ENCODE results near the gene CDH20. TPM values are rescaled to one million over a fixed set of nuclear protein-coding genes. Genes with fewer than 3 reads are reported as not detected.

The CDH20 gene
- total and polyA plus RNA-seq, 2 of the 13 experiments (the other 11 are each of a cell fraction or from before 2014, with no cell fraction given), result not detected

- Histone ChIP-seq H3K4me3 (replicated peaks in 1 of 3; ENCODE audit: insufficient read depth in 1 of 3, low read depth in 2 of 3, low read length in 3 of 3) (no peak overlapping the region), H3K9me3 (ENCODE audit: low read length) (no peaks in the 10 kb centered on the region), H3K27me3 (ENCODE audit: control insufficient read depth in 1 of 2, insufficient read depth in 2 of 2, low read length in 2 of 2) (no peaks in the 10 kb centered on the region; a peak in 1 of 5 replicates), H3K79me2 (ENCODE audit: insufficient read depth, low read length) (no peaks in the 10 kb centered on the region), H2AFZ (ENCODE audit: low read length) (no peak overlapping the region), H3K4me2 (ENCODE audit: low read depth, low read length) (no peak overlapping the region), H3K9ac (ENCODE audit: insufficient read depth, low read depth, low read length) (no peak overlapping the region), H3K36me3 (replicated peaks in 1 of 2; ENCODE audit: control insufficient read depth in 1 of 2, insufficient read depth in 2 of 2, low read length in 2 of 2) (no peaks in the 10 kb centered on the region), H3K4me1 (ENCODE audit: insufficient read depth, low read length) (no peaks in the 10 kb centered on the region), H4K20me1 (ENCODE audit: insufficient read depth, low read length) (no peaks in the 10 kb centered on the region), H3K27ac (ENCODE audit: extremely low read length, insufficient read depth, low read length) (no peak overlapping the region)
- in situ Hi-C loops (cut with HindIII; ENCODE audit: extremely low pct_ligation_motif_present, low pct_unique_long_range_greater_than_20kb) (no loop called here), intact Hi-C loops (cut with micrococcal nuclease; ENCODE audit: unreplicated experiment) (no loop called here)
- WGBS (ENCODE audit: low lambda C conversion rate), result 0% methylated on average over 2 of the region's 2 CpGs
- BruUV-seq (replicated peaks), result no TSS peak
- DNase-seq (ENCODE audit: low spot score) (no peak), ATAC-seq (no peak), FAIRE-seq (no peak)
- TF ChIP-seq ZNF460 (CRISPR knock-in tag; IDR thresholded peaks at IDR 0.05; ENCODE audit: borderline replicate concordance), result no peak
- TF ChIP-seq RARG (CRISPR knock-in tag; IDR thresholded peaks at IDR 0.05; ENCODE audit: low read depth), result no peak
- no peak for TF ChIP-seq RORA (CRISPR knock-in tag; IDR thresholded peaks at IDR 0.05)
- TF ChIP-seq SMC3 (IDR thresholded peaks at IDR 0.05; ENCODE audit: low read length), result no peak
- no peak for TF ChIP-seq NFYB (CRISPR knock-in tag; IDR thresholded peaks at IDR 0.05)
- TF ChIP-seq SMARCE1 (IDR thresholded peaks at IDR 0.05; ENCODE audit: borderline replicate concordance), result no peak
- no peak for TF ChIP-seq NFATC3 (CRISPR knock-in tag; IDR thresholded peaks at IDR 0.05)
- no peak for TF ChIP-seq FOXK1 (CRISPR knock-in tag; IDR thresholded peaks at IDR 0.05; ENCODE audit: borderline replicate concordance, low read depth)
- no peak for TF ChIP-seq ISL2 (CRISPR knock-in tag; IDR thresholded peaks at IDR 0.05)
- no peak for TF ChIP-seq ZNF788 (CRISPR knock-in tag; IDR thresholded peaks at IDR 0.05; ENCODE audit: borderline replicate concordance)
- no peak for TF ChIP-seq NCOR1 (IDR thresholded peaks at IDR 0.05; ENCODE audit: borderline replicate concordance, low read length)
- TF ChIP-seq ZFP1 (CRISPR knock-in tag; IDR thresholded peaks at IDR 0.05), result no peak
- TF ChIP-seq XRCC5 (optimal IDR thresholded peaks at IDR 0.05; ENCODE audit: low read length), result no peak
- no peak for TF ChIP-seq PHB2 (IDR thresholded peaks at IDR 0.05; ENCODE audit: partially characterized antibody)
- TF ChIP-seq ZNF883 (CRISPR knock-in tag; IDR thresholded peaks at IDR 0.05; ENCODE audit: not compliant biosample characterization), result no peak
- no peak for TF ChIP-seq ZNF441 (CRISPR knock-in tag; IDR thresholded peaks at IDR 0.05; ENCODE audit: borderline replicate concordance)
- no peak for TF ChIP-seq GLI4 (CRISPR knock-in tag; IDR thresholded peaks at IDR 0.05; ENCODE audit: borderline replicate concordance)
- no peak for TF ChIP-seq CBX2 (IDR thresholded peaks at IDR 0.05; ENCODE audit: low read depth, low read length)
- TF ChIP-seq CBX2 (CRISPR knock-in tag; IDR thresholded peaks at IDR 0.05; ENCODE audit: low read depth), result no peak
- no peak for TF ChIP-seq LRRFIP1 (CRISPR knock-in tag; conservative IDR thresholded peaks at IDR 0.05)
- POLR2A ChIA-PET, result no interaction called here
- CTCF ChIA-PET (ENCODE audit: low intra/inter-chr PET ratio, low total read pairs), result no interaction called here
Measured at GRCh38 chr18:61350578-61350977, 17.3 kb downstream of the CDH20 start.
